ENCODE results near the gene SNX25. TPM values are rescaled to one million over a fixed set of nuclear protein-coding genes. Genes with fewer than 3 reads are reported as not detected.

Gene SNX25
- total and polyA plus RNA-seq, 7 donors, result 5.3 to 13.0 (median 9.8) TPM

GRCh38 chr4:185352741-185353140 is 143.3 kb downstream of the SNX25 start:
- H3K4me3 ChIP-seq, result no peak overlapping the region
- H3K27me3 ChIP-seq (ENCODE audit: insufficient read depth in 3 of 3, low read length in 2 of 3), result no peaks in the 10 kb centered on the region
- WGBS, 3 donors, result 90 to 100% (median 98%) methylated on average over 2 of the region's 2 CpGs
- ATAC-seq, result no peak
- DNase-seq, result no peak
- H3K4me1 ChIP-seq, result no peaks in the 10 kb centered on the region
- no peaks in the 10 kb centered on the region for H3K9me3 ChIP-seq
- no peak overlapping the region for H3K27ac ChIP-seq
- peaks cover 5 to 63% of the 10 kb centered on the region in 2 donors for H3K36me3 ChIP-seq (ENCODE audit: insufficient read depth in 1 of 2, low read depth in 1 of 2)
- intact Hi-C loops (cut with DNase I), result no loop called here
- TF ChIP-seq CTCF (IDR thresholded peaks at IDR 0.05), result no peak

- 87 to 90% (median 88%) methylated on average over 5 of the region's 5 CpGs for WGBS, 3 donors
- no peak for TF ChIP-seq CTCF (IDR thresholded peaks at IDR 0.05)
- H3K4me1 ChIP-seq, result no peaks in the 10 kb centered on the region
- H3K27ac ChIP-seq, result no peak overlapping the region
- no peaks in the 10 kb centered on the region for H3K9me3 ChIP-seq
- DNase-seq, result no peak
- H3K27me3 ChIP-seq (ENCODE audit: insufficient read depth in 3 of 3, low read length in 2 of 3), result no peaks in the 10 kb centered on the region
- intact Hi-C loops (cut with DNase I), result no loop called here
- peaks cover 6 to 62% of the 10 kb centered on the region in 2 donors for H3K36me3 ChIP-seq (ENCODE audit: insufficient read depth in 1 of 2, low read depth in 1 of 2)
- ATAC-seq, result no peak
- H3K4me3 ChIP-seq, result no peak overlapping the region
Observed at GRCh38 chr4:185357211-185357610, 147.8 kb downstream of the SNX25 start.

GRCh38 chr4:185357733-185358440 is 148.5 kb downstream of the SNX25 start:
- no peak overlapping the region for H3K4me3 ChIP-seq
- intact Hi-C loops (cut with DNase I), result no loop called here
- no peak for ATAC-seq
- H3K27ac ChIP-seq, result no peak overlapping the region
- no peaks in the 10 kb centered on the region for H3K9me3 ChIP-seq
- 86 to 90% (median 89%) methylated on average over 7 of the region's 7 CpGs for WGBS, 3 donors
- H3K36me3 ChIP-seq (ENCODE audit: insufficient read depth in 1 of 2, low read depth in 1 of 2), result peaks cover 6 to 62% of the 10 kb centered on the region in 2 donors
- TF ChIP-seq CTCF (IDR thresholded peaks at IDR 0.05), result no peak
- no peak for DNase-seq
- no peaks in the 10 kb centered on the region for H3K4me1 ChIP-seq
- no peaks in the 10 kb centered on the region for H3K27me3 ChIP-seq (ENCODE audit: insufficient read depth in 3 of 3, low read length in 2 of 3)

GRCh38 chr4:185358514-185358913 is 149.1 kb downstream of the SNX25 start:
- Histone ChIP-seq H3K4me1 (no peaks in the 10 kb centered on the region), H3K27ac (no peak overlapping the region), H3K36me3 (ENCODE audit: insufficient read depth in 1 of 2, low read depth in 1 of 2) (peaks cover 6 to 65% of the 10 kb centered on the region in 2 donors), H3K27me3 (ENCODE audit: insufficient read depth in 3 of 3, low read length in 2 of 3) (no peaks in the 10 kb centered on the region), H3K4me3 (no peak overlapping the region), H3K9me3 (no peaks in the 10 kb centered on the region)
- TF ChIP-seq CTCF (IDR thresholded peaks at IDR 0.05), result no peak
- intact Hi-C loops (cut with DNase I), result no loop called here
- no peak for ATAC-seq
- WGBS, 3 donors, result 73 to 81% (median 78%) methylated on average over 4 of the region's 4 CpGs
- DNase-seq, result no peak

- H3K9me3 ChIP-seq, result no peaks in the 10 kb centered on the region
- H3K4me3 ChIP-seq, result no peak overlapping the region
- ATAC-seq (no peak), DNase-seq (no peak)
- TF ChIP-seq CTCF (IDR thresholded peaks at IDR 0.05), result no peak
- peaks cover 6 to 60% of the 10 kb centered on the region in 2 donors for H3K36me3 ChIP-seq (ENCODE audit: insufficient read depth in 1 of 2, low read depth in 1 of 2)
- H3K4me1 ChIP-seq, result no peaks in the 10 kb centered on the region
- intact Hi-C loops (cut with DNase I), result no loop called here
- WGBS, 3 donors, result 93 to 95% (median 94%) methylated on average over 4 of the region's 4 CpGs
- no peak overlapping the region for H3K27ac ChIP-seq
- no peaks in the 10 kb centered on the region for H3K27me3 ChIP-seq (ENCODE audit: insufficient read depth in 3 of 3, low read length in 2 of 3)
Observed at GRCh38 chr4:185358959-185359358, 149.6 kb downstream of the SNX25 start.

Measured in psoas muscle (tissue), 8 donors.